WTC11 (cell line): ENCODE results near the gene OTOGL.

Experiments used
- CBFB ChIP-seq: sonication (generic); formaldehyde crosslinking; IDR thresholded peaks from 2 replicates; pipeline ENCODE4 v1.8.1; 2022; ENCODE audit warnings: mild to moderate bottlenecking, low read depth, missing genetic modification reagents
- JUN ChIP-seq: sonication (generic); formaldehyde crosslinking; IDR thresholded peaks from 2 replicates; pipeline ENCODE4 v1.8.0; 2023; ENCODE audit warnings: mild to moderate bottlenecking, missing genetic modification reagents
- MXD4 ChIP-seq: fragments of 250-450 bp; sonication (Bioruptor Pico); IDR thresholded peaks from 2 replicates; pipeline ENCODE4 v1.8.0; 2021; ENCODE audit warnings: mild to moderate bottlenecking, moderate library complexity, borderline replicate concordance

GRCh38 chr12:80277732-80278131 lies 178.4 kb downstream of the OTOGL start:
- TF ChIP-seq JUN (CRISPR knock-in tag) (no peak), CBFB (no peak), MXD4 (CRISPR knock-in tag) (no peak)
